B cell (primary cell): Measurements from ENCODE around the gene EPS8L3. TPM values are rescaled to one million over a fixed set of nuclear protein-coding genes. Genes with fewer than 3 reads are reported as not detected.
"Not testable (repeated sequence)": the region's sequence is repeated elsewhere in the genome, so short reads cannot be mapped to it uniquely, and the experiment has no call there.

ENCODE experiments used
- ATAC-seq: fragments of 200-7000 bp; cut with Tn5 transposase; one replicate; pipeline ENCODE4 v1.10.0; 2021; ENCODE audit warnings: low read depth, mild to moderate bottlenecking, moderate number of reproducible peaks, moderate library complexity
- CTCF ChIA-PET: fragments of 350-600 bp; sonication (Branson Sonifier 250); formaldehyde crosslinking; loops from one replicate; lab custom pipeline; 2021; ENCODE audit warnings: antibody characterized with exemption, inconsistent platforms; lab: Charles Lee
- POLR2A ChIA-PET: fragments of 350-600 bp; sonication (Branson Sonifier 250); formaldehyde crosslinking; loops from one replicate; lab custom pipeline; 2021; ENCODE audit warnings: antibody characterized with exemption; lab: Charles Lee
- DNase-seq: peaks from one replicate; pipeline ENCODE4 v3.0.0; 2013
- H2AFZ ChIP-seq: 2 replicates; pipeline ENCODE4 v1.6.1; 2012; ENCODE audit warnings: mild to moderate bottlenecking, low read depth, low read length; ENCODE audit not compliant: insufficient read depth, poor library complexity, severe bottlenecking
- H3K27ac ChIP-seq, 2 donors: 1 replicate in 1 of 2; 2 replicates in 1 of 2; pipeline ENCODE4 v1.5.1; 2012 to 2013; ENCODE audit warnings: low read length in 2 of 2, mild to moderate bottlenecking in 2 of 2, moderate library complexity in 1 of 2
- H3K27me3 ChIP-seq, 4 experiments: fragments of 200-600 bp in 1 of 4; sonication (generic) in 1 of 4; replicated peaks in 1 of 4; 1 replicate in 2 of 4; 2 replicates in 2 of 4; pipeline versions ENCODE4 v1.6.1 to v1.7.0; 2013 to 2016; ENCODE audit warnings: low read length in 3 of 4, mild to moderate bottlenecking in 2 of 4, mixed read lengths in 1 of 4, moderate library complexity in 1 of 4; ENCODE audit not compliant: insufficient read depth in 4 of 4, control insufficient read depth in 3 of 4; ENCODE audit errors: control extremely low read depth in 1 of 4
- H3K36me3 ChIP-seq, 2 experiments: replicated peaks in 1 of 2; 1 replicate in 1 of 2; 2 replicates in 1 of 2; pipeline versions ENCODE4 v1.6.1 to v1.7.1; 2013; ENCODE audit warnings: low read length in 1 of 2; ENCODE audit not compliant: insufficient read depth in 2 of 2, control insufficient read depth in 1 of 2; ENCODE audit errors: control extremely low read depth in 1 of 2, extremely low read depth in 1 of 2
- H3K4me1 ChIP-seq, 2 donors: fragments of 200-600 bp in 1 of 2; sonication (generic) in 1 of 2; 1 replicate in 1 of 2; 2 replicates in 1 of 2; pipeline versions ENCODE4 v1.5.1 to v1.6.1; 2013 to 2017; ENCODE audit warnings: low read length in 2 of 2; ENCODE audit not compliant: control insufficient read depth in 2 of 2, insufficient read depth in 2 of 2
- H3K4me2 ChIP-seq: replicated peaks from 2 replicates; pipeline ENCODE3; 2012; ENCODE audit warnings: mild to moderate bottlenecking, low read depth, low read length; ENCODE audit not compliant: poor library complexity, severe bottlenecking
- H3K4me3 ChIP-seq, 5 experiments: fragments of 200-600 bp in 1 of 5; sonication (generic) in 1 of 5; 1 replicate in 3 of 5; 2 replicates in 2 of 5; pipeline versions ENCODE4 v1.5.1 to v1.7.0; 2011 to 2016; ENCODE audit warnings: low read length in 4 of 5, mild to moderate bottlenecking in 4 of 5, low read depth in 2 of 5, control low read depth in 1 of 5, moderate library complexity in 1 of 5; ENCODE audit not compliant: insufficient read depth in 1 of 5; ENCODE audit errors: control extremely low read depth in 1 of 5, extremely low read depth in 1 of 5
- H3K79me2 ChIP-seq: fragments of 200-600 bp; sonication (generic); one replicate; pipeline ENCODE4 v1.6.0; 2016; ENCODE audit warnings: low read length; ENCODE audit not compliant: control insufficient read depth, insufficient read depth
- H3K9ac ChIP-seq: fragments of 200-600 bp; sonication (generic); 2 replicates; pipeline ENCODE4 v1.6.1; 2017; ENCODE audit warnings: mild to moderate bottlenecking, low read length, moderate library complexity
- H3K9me3 ChIP-seq, 3 donors: one replicate each; pipeline versions ENCODE4 v1.6.1 to v1.7.1; 2013; ENCODE audit warnings: low read length in 2 of 3; ENCODE audit not compliant: control insufficient read depth in 2 of 3, insufficient read depth in 1 of 3; ENCODE audit errors: control extremely low read depth in 1 of 3
- H4K20me1 ChIP-seq: 2 replicates; pipeline ENCODE4 v1.6.0; 2012; ENCODE audit warnings: mild to moderate bottlenecking, low read length; ENCODE audit not compliant: insufficient read depth, control insufficient read depth, poor library complexity, severe bottlenecking
- H3K27ac Mint-ChIP-seq: one replicate; pipeline ENCODE4 v1.8.0; 2021; ENCODE audit warnings: mixed read lengths
- H3K27me3 Mint-ChIP-seq: one replicate; pipeline ENCODE4 v1.8.0; 2021; ENCODE audit warnings: mixed read lengths
- H3K4me1 Mint-ChIP-seq: one replicate; pipeline ENCODE4 v1.8.0; 2021; ENCODE audit warnings: mixed read lengths
- H3K4me3 Mint-ChIP-seq: one replicate; pipeline ENCODE4 v1.8.0; 2021; ENCODE audit warnings: mixed read lengths
- H3K9me3 Mint-ChIP-seq: one replicate; pipeline ENCODE4 v1.8.0; 2022; ENCODE audit warnings: mixed read lengths; ENCODE audit not compliant: insufficient read depth
- EZH2 ChIP-seq: IDR thresholded peaks from 2 replicates; pipeline ENCODE4 v1.6.1; 2012; ENCODE audit warnings: borderline replicate concordance, low read depth, mild to moderate bottlenecking, moderate library complexity, low read length; ENCODE audit not compliant: insufficient read depth, poor library complexity, severe bottlenecking
- WGBS: methylation state at CpG from one replicate; pipeline ENCODE4 v1.1.5; 2013; ENCODE audit warnings: missing lambda C conversion rate; ENCODE audit not compliant: insufficient coverage; 5-methylcytosine and 5-hydroxymethylcytosine counted together
- intact Hi-C: fragments of 100-400 bp; cut with micrococcal nuclease; formaldehyde crosslinking; loops from one replicate; pipeline ENCODE4 v1.10.0; 2022
- polyA plus RNA-seq: library from polyadenylated mRNA; depleted of rRNA; stranded (reverse); fragments of >200 nt; gene quantifications from 2 replicates; pipeline ENCODE4 v1.2.3, GENCODE V29; 2012
- total RNA-seq, 2 donors: library from RNA; stranded (reverse); fragments of 120-200 nt in 1 of 2; gene quantifications; 1 replicate in 1 of 2; 2 replicates in 1 of 2; pipeline versions ENCODE4 v1.2.3 to v1.2.4, GENCODE V29; 2013 to 2022
- TF ChIP-seq, protein P1 (sequence below): fragments of 200-600 bp; IDR thresholded peaks from one replicate; pipeline ENCODE4 v1.8.0; 2022; ENCODE audit warnings: antibody characterized with exemption, mild to moderate bottlenecking

Gene EPS8L3
- total and polyA plus RNA-seq, 2 donors (not counting 1 experiment from before 2014, with no cell fraction given), result not detected

DNA sequence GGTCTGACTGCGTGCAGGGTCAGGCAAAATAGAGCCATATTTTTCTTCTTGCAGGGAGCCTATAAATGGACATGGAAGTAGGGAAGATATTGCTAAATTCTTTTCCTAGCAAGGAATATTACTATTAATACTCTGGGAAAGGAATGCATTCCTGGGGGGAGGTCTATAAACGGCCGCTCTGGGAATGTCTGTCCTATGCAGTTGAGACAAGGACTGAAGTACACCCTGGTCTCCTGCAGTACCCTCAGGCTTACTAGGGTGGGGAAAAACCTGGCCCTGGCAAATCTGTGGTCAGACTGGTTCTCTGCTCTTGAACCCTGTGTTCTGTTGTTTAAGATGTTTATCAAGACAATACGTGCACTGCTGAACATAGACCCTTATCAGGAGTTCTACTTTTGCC, 54.8 kb downstream of the EPS8L3 start:
- H4K20me1 ChIP-seq, ATAC-seq, H3K9me3 Mint-ChIP-seq, H2AFZ ChIP-seq, H3K4me2 ChIP-seq, H3K4me3 ChIP-seq, DNase-seq, H3K4me1 Mint-ChIP-seq, H3K27me3 ChIP-seq, H3K27ac ChIP-seq, H3K27me3 Mint-ChIP-seq, CTCF ChIA-PET, H3K27ac Mint-ChIP-seq, H3K4me1 ChIP-seq, H3K9ac ChIP-seq, H3K79me2 ChIP-seq, POLR2A ChIA-PET, H3K36me3 ChIP-seq, H3K4me3 Mint-ChIP-seq, intact Hi-C loops: not testable (repeated sequence)
- 50% methylated on average over 2 of the region's 4 CpGs for WGBS
- peaks cover 0 to 16% (median 6%) of the 10 kb centered on the region in 3 donors for H3K9me3 ChIP-seq

DNA sequence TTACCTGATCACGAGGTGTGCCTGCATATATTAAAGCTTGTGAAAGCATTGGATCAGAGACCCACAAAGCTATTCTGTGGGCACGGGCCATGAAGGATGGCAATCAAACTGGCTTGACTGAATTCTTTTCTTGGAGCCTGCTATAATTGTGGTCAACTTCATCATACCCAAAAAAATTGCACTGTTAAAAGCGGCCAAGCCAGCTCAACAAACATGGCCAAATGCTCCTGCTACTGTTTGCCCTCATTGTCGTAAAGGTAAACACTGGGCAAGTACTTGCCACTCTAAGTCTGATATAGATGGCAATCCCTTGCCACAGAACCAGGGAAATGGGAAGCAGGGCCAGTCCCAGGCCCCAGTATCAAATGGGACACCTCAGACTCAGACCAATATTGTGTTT, 58.3 kb downstream of the EPS8L3 start:
- Mint-ChIP-seq H3K9me3 (peaks cover 3% of the 10 kb centered on the region), H3K27me3 (peaks cover 4% of the 10 kb centered on the region), H3K27ac (no peak overlapping the region), H3K4me3 (no peak overlapping the region), H3K4me1 (no peaks in the 10 kb centered on the region)
- H3K27ac ChIP-seq, result no peak overlapping the region
- H3K4me2 ChIP-seq, result no peak overlapping the region
- WGBS, result 96% methylated on average over 4 of the region's 4 CpGs
- ChIA-PET CTCF (interaction anchor here (0.9 to 1.2 kb wide), 2 partner anchors 64 to 65 kb away, joined by 3 read pairs; no protein-coding TSS in a partner anchor), POLR2A (no interaction called here)
- no peak overlapping the region for H3K4me3 ChIP-seq
- H3K9me3 ChIP-seq, result peaks cover 0 to 15% (median 6%) of the 10 kb centered on the region in 3 donors
- ATAC-seq (no peak), DNase-seq (no peak)
- H3K4me1 ChIP-seq, result no peaks in the 10 kb centered on the region
- H3K36me3 ChIP-seq, result no peaks in the 10 kb centered on the region
- H3K27me3 ChIP-seq, result no peaks in the 10 kb centered on the region
- H4K20me1 ChIP-seq, result no peaks in the 10 kb centered on the region
- intact Hi-C loops, result no loop called here
- no peak overlapping the region for H2AFZ ChIP-seq
- TF ChIP-seq, protein P1, sequence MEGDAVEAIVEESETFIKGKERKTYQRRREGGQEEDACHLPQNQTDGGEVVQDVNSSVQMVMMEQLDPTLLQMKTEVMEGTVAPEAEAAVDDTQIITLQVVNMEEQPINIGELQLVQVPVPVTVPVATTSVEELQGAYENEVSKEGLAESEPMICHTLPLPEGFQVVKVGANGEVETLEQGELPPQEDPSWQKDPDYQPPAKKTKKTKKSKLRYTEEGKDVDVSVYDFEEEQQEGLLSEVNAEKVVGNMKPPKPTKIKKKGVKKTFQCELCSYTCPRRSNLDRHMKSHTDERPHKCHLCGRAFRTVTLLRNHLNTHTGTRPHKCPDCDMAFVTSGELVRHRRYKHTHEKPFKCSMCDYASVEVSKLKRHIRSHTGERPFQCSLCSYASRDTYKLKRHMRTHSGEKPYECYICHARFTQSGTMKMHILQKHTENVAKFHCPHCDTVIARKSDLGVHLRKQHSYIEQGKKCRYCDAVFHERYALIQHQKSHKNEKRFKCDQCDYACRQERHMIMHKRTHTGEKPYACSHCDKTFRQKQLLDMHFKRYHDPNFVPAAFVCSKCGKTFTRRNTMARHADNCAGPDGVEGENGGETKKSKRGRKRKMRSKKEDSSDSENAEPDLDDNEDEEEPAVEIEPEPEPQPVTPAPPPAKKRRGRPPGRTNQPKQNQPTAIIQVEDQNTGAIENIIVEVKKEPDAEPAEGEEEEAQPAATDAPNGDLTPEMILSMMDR, result no peak
- TF ChIP-seq EZH2, result no peak
- H3K79me2 ChIP-seq, result no peaks in the 10 kb centered on the region
- no peak overlapping the region for H3K9ac ChIP-seq
